Muscle layer of duodenum (tissue), 2 donors: Measurements from ENCODE around the gene KIRREL1.

ENCODE experiments used
- H3K27ac ChIP-seq: one replicate; pipeline ENCODE4 v1.7.0; 2013; ENCODE audit warnings: mild to moderate bottlenecking, low read length
- H3K27me3 ChIP-seq: one replicate; pipeline ENCODE4 v1.7.0; 2013; ENCODE audit warnings: low read depth, mild to moderate bottlenecking, control low read depth, low read length
- H3K36me3 ChIP-seq, 2 donors: one replicate each; pipeline ENCODE4 v1.7.0; 2013; ENCODE audit warnings: low read length in 2 of 2, control low read depth in 1 of 2, mild to moderate bottlenecking in 1 of 2; ENCODE audit not compliant: insufficient read depth in 2 of 2, control insufficient read depth in 1 of 2
- H3K4me1 ChIP-seq, 2 donors: one replicate each; pipeline ENCODE4 v1.7.0; 2013; ENCODE audit warnings: low read length in 2 of 2, mild to moderate bottlenecking in 2 of 2, control low read depth in 1 of 2, moderate library complexity in 1 of 2; ENCODE audit not compliant: insufficient read depth in 2 of 2, control insufficient read depth in 1 of 2
- H3K4me3 ChIP-seq, 2 donors: one replicate each; pipeline ENCODE4 v1.7.0; 2013; ENCODE audit warnings: low read length in 2 of 2, low read depth in 1 of 2, mild to moderate bottlenecking in 1 of 2
- H3K9me3 ChIP-seq, 2 donors: one replicate each; pipeline ENCODE4 v1.7.0; 2013; ENCODE audit warnings: low read length in 2 of 2, control low read depth in 1 of 2, mild to moderate bottlenecking in 1 of 2; ENCODE audit not compliant: control insufficient read depth in 1 of 2
- donor health status: healthy.

Gene KIRREL1

GRCh38 chr1:158055854-158056253, 62.4 kb downstream of the KIRREL1 start:
- Histone ChIP-seq H3K27ac (no peak overlapping the region), H3K4me1 (peaks cover 0 to 28% of the 10 kb centered on the region in 2 donors), H3K4me3 (no peak overlapping the region), H3K27me3 (no peaks in the 10 kb centered on the region), H3K9me3 (no peaks in the 10 kb centered on the region), H3K36me3 (no peaks in the 10 kb centered on the region)

GRCh38 chr1:158056498-158056897, 63.1 kb downstream of the KIRREL1 start:
- no peaks in the 10 kb centered on the region for H3K27me3 ChIP-seq
- H3K36me3 ChIP-seq = no peaks in the 10 kb centered on the region
- H3K4me3 ChIP-seq = no peak overlapping the region
- H3K27ac ChIP-seq = no peak overlapping the region
- H3K4me1 ChIP-seq = peaks cover 0 to 31% of the 10 kb centered on the region in 2 donors
- H3K9me3 ChIP-seq = no peaks in the 10 kb centered on the region

- Histone ChIP-seq H3K36me3 (no peaks in the 10 kb centered on the region), H3K27me3 (no peaks in the 10 kb centered on the region), H3K4me1 (peaks cover 0 to 31% of the 10 kb centered on the region in 2 donors), H3K4me3 (no peak overlapping the region), H3K9me3 (no peaks in the 10 kb centered on the region), H3K27ac (no peak overlapping the region)
Observed at GRCh38 chr1:158058237-158058985, 65.0 kb downstream of the KIRREL1 start.

- no peaks in the 10 kb centered on the region for H3K36me3 ChIP-seq
- H3K27me3 ChIP-seq = no peaks in the 10 kb centered on the region
- no peaks in the 10 kb centered on the region for H3K9me3 ChIP-seq
- H3K4me3 ChIP-seq = no peak overlapping the region
- peaks cover 0 to 31% of the 10 kb centered on the region in 2 donors for H3K4me1 ChIP-seq
- no peak overlapping the region for H3K27ac ChIP-seq
Observed at GRCh38 chr1:158059984-158060383, 66.5 kb downstream of the KIRREL1 start.

GRCh38 chr1:158062174-158062573, 68.7 kb downstream of the KIRREL1 start:
- H3K9me3 ChIP-seq = no peaks in the 10 kb centered on the region
- H3K4me3 ChIP-seq = no peak overlapping the region
- H3K4me1 ChIP-seq = peaks cover under 1 to 24% of the 10 kb centered on the region in 2 donors
- H3K36me3 ChIP-seq = no peaks in the 10 kb centered on the region
- no peaks in the 10 kb centered on the region for H3K27me3 ChIP-seq
- no peak overlapping the region for H3K27ac ChIP-seq

GRCh38 chr1:158067662-158068061, 74.2 kb downstream of the KIRREL1 start:
- Histone ChIP-seq H3K27ac (no peak overlapping the region), H3K9me3 (no peaks in the 10 kb centered on the region), H3K27me3 (no peaks in the 10 kb centered on the region), H3K4me1 (peaks cover 10 to 46% of the 10 kb centered on the region in 2 donors), H3K4me3 (no peak overlapping the region), H3K36me3 (no peaks in the 10 kb centered on the region)

- Histone ChIP-seq H3K4me1 (peaks cover 10 to 46% of the 10 kb centered on the region in 2 donors), H3K4me3 (no peak overlapping the region), H3K27me3 (no peaks in the 10 kb centered on the region), H3K9me3 (no peaks in the 10 kb centered on the region), H3K27ac (no peak overlapping the region), H3K36me3 (peaks cover 0 to 5% of the 10 kb centered on the region in 2 donors)
Observed at GRCh38 chr1:158068918-158069317, 75.5 kb downstream of the KIRREL1 start.

- H3K4me1 ChIP-seq = peaks cover 15 to 50% of the 10 kb centered on the region in 2 donors
- H3K4me3 ChIP-seq = no peak overlapping the region
- H3K27ac ChIP-seq = no peak overlapping the region
- H3K36me3 ChIP-seq = peaks cover 0 to 5% of the 10 kb centered on the region in 2 donors
- H3K27me3 ChIP-seq = no peaks in the 10 kb centered on the region
- no peaks in the 10 kb centered on the region for H3K9me3 ChIP-seq
Observed at GRCh38 chr1:158071138-158071537, 77.7 kb downstream of the KIRREL1 start.

- no peak overlapping the region for H3K4me3 ChIP-seq
- H3K36me3 ChIP-seq = peaks cover 5 to 8% of the 10 kb centered on the region in 2 donors
- H3K27ac ChIP-seq = no peak overlapping the region
- no peaks in the 10 kb centered on the region for H3K27me3 ChIP-seq
- H3K9me3 ChIP-seq = no peaks in the 10 kb centered on the region
- peaks cover 12 to 22% of the 10 kb centered on the region in 2 donors for H3K4me1 ChIP-seq
Observed at GRCh38 chr1:158075078-158075477, 81.6 kb downstream of the KIRREL1 start.

- no peak overlapping the region for H3K4me3 ChIP-seq
Observed at GRCh38 chr1:158076441-158076840, 83.0 kb downstream of the KIRREL1 start.

GRCh38 chr1:158077411-158078256, 84.2 kb downstream of the KIRREL1 start:
- Histone ChIP-seq H3K36me3 (peaks cover 11 to 21% of the 10 kb centered on the region in 2 donors), H3K4me3 (no peak overlapping the region), H3K27me3 (no peaks in the 10 kb centered on the region), H3K27ac (no peak overlapping the region), H3K9me3 (no peaks in the 10 kb centered on the region), H3K4me1 (peaks cover 5 to 11% of the 10 kb centered on the region in 2 donors)

More at GRCh38 chr1:158076441-158076840, 83.0 kb downstream of the KIRREL1 start:
- Histone ChIP-seq H3K4me1 (peaks cover 5 to 11% of the 10 kb centered on the region in 2 donors), H3K36me3 (peaks cover 7 to 15% of the 10 kb centered on the region in 2 donors), H3K9me3 (no peaks in the 10 kb centered on the region), H3K27ac (no peak overlapping the region), H3K27me3 (no peaks in the 10 kb centered on the region)
